EH (cell line): ENCODE data around the gene ATRNL1.
A peak's percentile ranks its signal among the peaks of the same experiment; 100 is the strongest.
"Not testable (repeated sequence)": the region's sequence is repeated elsewhere in the genome, so short reads cannot be mapped to it uniquely, and the experiment has no call there.

Experiments
- DNase-seq: peaks from one replicate; pipeline ENCODE4 v3.0.0-alpha.2; 2015; ENCODE audit warnings: low read depth

Gene ATRNL1

DNA sequence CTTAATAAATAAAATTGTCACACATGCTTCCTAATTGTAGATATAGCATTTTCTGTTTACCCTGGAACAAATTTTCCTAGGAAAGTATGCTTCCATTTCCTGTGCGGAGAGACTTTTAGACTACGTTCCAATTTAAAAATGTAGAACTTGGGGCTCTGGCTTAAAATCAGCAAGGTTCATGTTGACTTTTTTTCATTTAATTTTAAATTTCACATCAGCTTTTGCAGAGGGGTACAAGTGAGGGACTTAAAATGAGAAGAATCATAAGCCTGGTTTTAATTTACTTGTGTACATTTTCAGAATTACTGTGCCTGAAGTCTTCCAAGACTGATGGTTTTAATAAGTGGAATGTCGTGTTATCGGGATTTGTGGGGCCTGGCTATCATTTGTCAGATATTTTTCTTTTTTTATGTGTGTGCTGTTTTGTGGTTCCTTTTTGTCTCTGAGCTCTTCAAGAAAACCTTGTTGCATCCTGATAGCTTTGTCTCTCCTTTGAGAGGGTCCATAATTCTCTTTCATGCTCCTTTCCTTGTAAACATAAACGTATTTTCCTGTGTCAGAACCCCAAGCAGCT lies 8.8 kb upstream of the ATRNL1 start:
- DNase-seq = no peak

DNA sequence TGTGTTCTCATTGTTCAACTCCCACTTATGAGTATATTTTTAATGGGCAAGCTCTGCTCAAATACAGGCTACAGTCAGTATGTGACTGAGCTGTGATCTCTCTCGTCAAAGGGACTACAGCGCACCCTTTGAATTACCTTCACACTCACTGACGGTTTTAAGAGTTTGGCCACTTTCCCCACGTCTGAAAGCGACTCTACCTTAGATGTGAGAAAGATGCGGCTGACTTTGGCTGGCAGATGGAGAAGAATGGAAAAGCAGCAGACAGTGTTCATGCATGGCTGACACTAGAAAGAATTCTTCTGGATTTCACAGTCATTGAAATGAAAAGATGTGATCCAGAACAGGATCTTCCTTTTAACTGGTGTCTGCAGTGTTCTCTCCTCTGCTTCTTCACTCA lies 2.0 kb upstream of the ATRNL1 start:
- no peak for DNase-seq

DNA sequence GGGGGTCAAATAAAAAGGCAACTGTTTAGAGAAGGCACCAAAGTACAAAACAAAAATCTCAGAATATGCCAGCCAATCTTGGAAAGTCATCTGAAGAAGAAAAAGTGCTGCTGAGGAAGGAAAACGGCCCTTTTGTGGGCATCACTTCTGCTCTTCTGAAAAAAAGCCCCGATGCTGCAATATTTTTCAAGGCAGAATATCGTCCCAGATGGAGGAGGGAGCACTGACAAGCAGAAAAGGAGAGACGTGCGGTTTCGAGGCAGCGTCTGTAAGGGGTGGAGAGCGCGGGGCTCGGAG lies 959 bp upstream of the ATRNL1 start:
- DNase-seq = peak; percentile 8

DNA sequence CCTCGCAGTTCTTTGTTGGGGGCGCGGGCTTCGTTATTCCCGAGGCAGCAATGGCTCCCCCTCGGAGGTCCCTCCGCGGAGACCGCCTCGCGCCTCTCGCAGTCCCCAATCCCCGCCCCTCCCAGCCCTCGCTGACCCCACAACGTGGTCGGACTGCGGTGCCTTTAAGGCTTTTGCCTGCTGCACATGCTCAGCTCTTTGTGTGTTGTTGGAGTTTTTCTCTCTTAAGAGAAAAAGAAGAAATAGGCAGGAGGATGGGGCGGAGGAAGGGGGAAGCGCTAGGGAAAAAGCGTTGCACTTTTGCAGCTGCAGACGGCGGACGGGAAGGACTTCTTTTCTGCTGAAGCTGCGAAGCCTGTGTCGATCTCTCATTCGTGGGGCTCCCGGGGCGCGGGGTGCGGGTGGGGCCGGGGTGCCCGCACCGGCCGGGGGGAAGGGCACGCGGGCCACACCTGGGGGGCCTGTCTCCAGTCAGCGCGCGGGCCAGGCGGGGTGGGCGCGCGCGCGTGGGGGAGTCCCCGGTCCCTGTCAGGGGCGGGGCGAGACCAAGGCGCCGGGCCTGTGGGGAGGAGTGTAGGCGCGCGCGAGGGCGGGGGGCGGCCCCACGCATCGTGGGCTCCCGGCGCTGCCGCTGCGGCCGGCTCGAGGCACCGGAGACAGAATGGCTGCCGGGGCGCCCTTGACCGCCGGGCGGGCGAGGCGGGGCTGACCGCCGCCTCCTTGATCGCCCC lies 445 bp upstream of the ATRNL1 start:
- peak; percentile 37 for DNase-seq

- no peak for DNase-seq
These were observed 727 bp downstream of the ATRNL1 start for GRCh38 chr10:115093776-115094408.

GRCh38 chr10:115094416-115095140 lies 1.4 kb downstream of the ATRNL1 start:
- no peak for DNase-seq

GRCh38 chr10:115095758-115096157 lies 2.6 kb downstream of the ATRNL1 start:
- DNase-seq = no peak

DNA sequence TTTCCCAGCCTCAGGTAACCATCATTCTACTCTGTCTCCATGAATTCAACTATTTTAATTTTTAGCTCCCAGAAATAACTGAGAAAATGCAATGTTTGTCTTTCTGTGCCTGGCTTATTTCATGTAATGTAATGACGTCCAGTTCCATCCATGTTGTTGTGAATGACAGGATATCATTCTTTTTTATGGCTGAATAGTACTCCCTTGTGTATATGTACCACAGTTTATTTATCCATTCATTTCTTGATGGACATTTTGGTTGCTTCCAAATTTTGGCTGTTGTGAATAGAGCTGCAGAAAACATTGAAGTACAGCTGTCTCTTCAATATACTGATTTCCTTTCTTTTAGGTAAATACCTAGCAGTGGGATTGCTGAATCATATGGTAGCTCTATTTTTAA lies 10.5 kb downstream of the ATRNL1 start:
- no peak for DNase-seq

DNA sequence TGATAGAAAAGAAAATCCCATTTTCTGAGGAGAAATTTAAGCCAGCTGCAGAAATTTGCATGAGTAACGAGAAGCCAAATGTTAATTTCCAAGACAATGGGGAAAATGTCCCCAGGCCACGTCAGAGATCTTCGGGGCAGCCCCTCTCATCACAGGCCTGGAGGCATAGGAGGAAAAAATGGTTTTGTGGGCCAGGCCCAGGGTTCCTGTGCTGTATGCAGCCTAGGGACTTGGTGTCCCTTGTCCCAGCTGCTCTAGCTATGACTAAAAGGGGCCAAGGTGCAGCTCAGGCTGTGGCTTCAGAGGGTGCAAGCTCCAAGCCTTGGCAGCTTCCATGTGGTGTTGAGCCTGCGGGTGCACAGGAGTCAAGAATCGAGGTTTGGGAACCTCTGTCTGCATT lies 12.2 kb downstream of the ATRNL1 start:
- not testable (repeated sequence) for DNase-seq

DNA sequence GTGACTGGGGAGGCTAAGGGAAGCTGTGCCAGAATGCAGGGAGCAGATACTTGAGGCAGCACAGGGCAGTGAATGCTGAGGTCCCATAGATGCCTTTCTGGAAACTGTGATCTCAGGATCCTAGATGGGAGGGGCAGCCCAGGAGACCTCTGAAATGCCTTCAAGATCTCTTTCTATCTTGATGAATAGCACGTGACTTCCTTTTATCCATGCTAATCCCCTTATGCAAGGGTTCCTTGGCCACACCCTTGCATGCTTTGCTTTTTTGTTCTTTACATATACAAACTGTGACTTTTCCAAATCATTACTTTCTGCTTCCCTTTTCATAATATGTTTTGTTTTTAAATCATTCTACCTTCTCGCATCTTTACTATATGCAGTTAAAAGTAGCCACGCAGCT lies 14.7 kb downstream of the ATRNL1 start:
- no peak for DNase-seq

- DNase-seq = no peak
These were observed 24.1 kb downstream of the ATRNL1 start for GRCh38 chr10:115117301-115117700.

GRCh38 chr10:115118346-115118745 lies 25.2 kb downstream of the ATRNL1 start:
- no peak for DNase-seq

GRCh38 chr10:115125505-115125904 lies 32.3 kb downstream of the ATRNL1 start:
- DNase-seq = no peak

GRCh38 chr10:115129752-115130151 lies 36.6 kb downstream of the ATRNL1 start:
- DNase-seq = peak; percentile 40

- DNase-seq = no peak
These were observed 43.5 kb downstream of the ATRNL1 start for GRCh38 chr10:115136616-115137015.

DNA sequence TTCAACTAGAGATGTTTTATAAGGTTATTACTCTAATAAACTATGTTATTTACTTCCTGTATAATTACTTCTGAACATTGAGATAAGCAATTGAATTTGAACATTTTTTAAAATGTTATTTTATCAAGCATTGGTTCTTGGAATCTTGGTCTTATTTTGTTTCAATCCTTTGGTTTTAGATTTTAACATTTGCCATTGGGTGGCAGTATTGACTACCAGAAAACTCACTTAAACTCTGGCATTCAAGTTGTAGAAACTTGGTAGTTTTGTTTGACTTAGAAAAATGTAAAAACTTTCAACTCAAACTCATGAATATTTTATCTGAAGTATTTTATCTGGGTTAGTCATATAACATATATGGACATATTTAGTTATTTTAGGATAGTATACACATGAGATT lies 48.1 kb downstream of the ATRNL1 start:
- peak; percentile 16 for DNase-seq

DNA sequence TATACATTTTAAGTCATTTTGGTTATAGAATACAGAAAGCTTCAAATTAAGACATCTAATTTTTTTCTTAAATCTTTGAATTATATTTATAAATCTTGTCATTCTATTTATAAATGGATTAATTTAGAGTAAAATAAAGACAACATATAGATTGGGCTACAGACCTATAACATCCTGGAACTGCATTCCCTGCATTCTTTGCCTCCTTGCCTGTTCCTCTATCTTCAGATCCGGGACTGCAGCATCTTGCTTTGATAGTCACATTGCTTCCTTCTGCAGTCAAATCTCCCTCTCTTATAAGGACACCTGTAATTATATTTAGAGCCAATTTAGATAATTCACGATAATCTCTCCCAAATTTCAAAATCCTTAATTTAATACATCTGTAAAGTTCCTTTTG lies 64.2 kb downstream of the ATRNL1 start:
- DNase-seq = no peak

DNA sequence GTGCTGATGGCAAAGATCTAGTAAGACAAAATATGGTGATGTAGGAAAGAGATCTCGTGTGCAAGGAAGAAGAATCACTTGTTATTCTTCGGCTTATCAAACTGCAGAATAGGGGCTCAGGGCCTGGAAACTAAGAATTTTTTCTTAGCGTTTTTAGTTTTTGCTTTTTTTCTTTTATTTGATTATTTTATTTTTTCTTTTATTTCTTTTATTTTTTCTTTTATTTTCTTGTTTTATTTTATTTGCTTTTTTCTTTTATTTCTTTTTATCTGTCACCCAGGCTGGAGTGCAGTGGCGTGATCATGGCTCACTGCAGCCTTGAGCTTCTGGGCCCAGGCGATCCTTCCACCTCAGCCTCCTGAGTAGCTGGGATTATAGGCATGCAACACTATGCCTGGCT lies 70.0 kb downstream of the ATRNL1 start:
- no peak for DNase-seq

GRCh38 chr10:115164220-115164619 lies 71.1 kb downstream of the ATRNL1 start:
- DNase-seq = no peak

DNA sequence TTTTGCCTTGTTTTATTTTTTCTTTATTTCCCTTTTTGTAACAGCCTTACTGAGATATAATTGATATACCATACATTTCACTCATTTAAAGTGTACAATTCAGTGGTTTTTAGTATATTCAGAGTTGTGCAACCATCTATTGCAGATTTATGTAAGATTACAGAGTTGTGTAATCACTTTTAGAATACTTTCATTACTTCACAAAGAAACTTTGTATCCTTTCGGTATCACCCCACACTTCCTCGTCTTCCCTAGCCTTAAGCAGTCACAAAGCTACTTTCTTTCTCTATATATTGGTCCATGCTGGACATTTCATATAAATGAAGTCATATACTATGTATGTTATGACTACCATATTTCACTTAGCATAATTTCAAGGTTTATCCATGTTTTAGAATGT lies 74.6 kb downstream of the ATRNL1 start:
- DNase-seq = no peak

DNA sequence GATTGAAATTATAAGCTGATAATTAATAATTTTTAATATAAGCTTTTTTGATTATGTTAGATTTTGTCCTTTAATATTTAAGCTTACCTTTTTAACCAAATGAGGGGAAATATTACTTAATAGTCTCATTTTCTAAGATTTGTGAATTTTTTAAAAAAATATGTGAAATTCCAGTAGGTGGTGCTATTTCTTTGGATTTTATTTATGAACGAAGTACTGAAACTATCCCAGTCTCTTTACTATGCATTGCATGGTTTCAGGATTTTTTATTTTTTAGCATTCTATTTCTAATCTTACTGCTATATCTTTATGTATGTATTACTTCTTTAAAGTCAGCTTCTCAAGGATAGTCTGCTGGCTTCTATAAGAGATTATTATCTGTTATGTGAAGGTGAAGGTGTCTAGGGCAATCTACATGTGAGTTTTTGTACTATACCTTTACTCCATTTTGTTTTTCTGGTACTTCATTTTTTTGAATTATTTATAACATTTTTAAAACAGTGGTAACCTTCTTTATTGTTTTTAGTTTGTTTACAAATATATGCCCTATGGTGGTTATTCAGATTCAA lies 78.3 kb downstream of the ATRNL1 start:
- DNase-seq = peak; percentile 1

- no peak for DNase-seq
These were observed 80.8 kb downstream of the ATRNL1 start for GRCh38 chr10:115173915-115174443.

DNA sequence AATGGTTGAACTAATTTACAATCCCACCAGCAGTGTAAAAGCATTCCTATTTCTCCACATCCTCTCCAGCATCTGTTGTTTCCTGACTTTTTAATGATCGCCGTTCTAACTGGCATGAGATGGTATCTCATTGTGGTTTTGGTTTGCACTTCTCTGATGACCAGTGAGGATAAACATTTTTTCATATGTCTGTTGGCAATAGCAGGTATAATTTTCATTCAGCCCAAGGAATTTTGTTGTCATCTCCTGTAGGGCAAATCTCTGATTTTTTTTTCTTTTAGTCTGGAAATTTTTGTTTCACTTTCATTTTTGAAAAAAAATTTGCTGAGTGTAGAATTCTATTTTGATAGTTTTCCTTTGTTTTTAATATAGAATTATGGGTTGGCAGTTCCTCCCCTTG lies 114.1 kb downstream of the ATRNL1 start:
- peak; percentile 24 for DNase-seq
